HepG2 (cell line): ENCODE measurements around the gene PLEKHA6.

Source experiments
- ELF4 ChIP-seq: sonication (generic); formaldehyde crosslinking; IDR thresholded peaks from 2 replicates; pipeline ENCODE4 v1.5.0; 2020; ENCODE audit warnings: missing genetic modification reagents, mild to moderate bottlenecking, moderate library complexity, borderline replicate concordance
- MTF2 ChIP-seq: sonication (generic); formaldehyde crosslinking; IDR thresholded peaks from 2 replicates; pipeline ENCODE4 v1.5.0; 2020; ENCODE audit warnings: missing genetic modification reagents, borderline replicate concordance
- NR2C2 ChIP-seq: sonication (generic); formaldehyde crosslinking; IDR thresholded peaks from 2 replicates; pipeline ENCODE4 v1.4.0; 2020; ENCODE audit warnings: missing genetic modification reagents, mild to moderate bottlenecking, moderate library complexity, borderline replicate concordance
- SRSF4 ChIP-seq: fragments of 200-400 bp; formaldehyde crosslinking; IDR thresholded peaks from one replicate; pipeline ENCODE4 v1.6.1; 2018; ENCODE audit warnings: mild to moderate bottlenecking, low read depth, low read length, moderate library complexity; ENCODE audit not compliant: poor library complexity, severe bottlenecking
- TBP ChIP-seq: sonication (generic); formaldehyde crosslinking; IDR thresholded peaks from 2 replicates; pipeline ENCODE4 v1.5.0; 2020; ENCODE audit warnings: missing genetic modification reagents
- TEAD2 ChIP-seq: sonication (generic); formaldehyde crosslinking; IDR thresholded peaks from 2 replicates; pipeline ENCODE4 v1.9.0; 2021; ENCODE audit warnings: missing genetic modification reagents
- TF ChIP-seq, protein P1 (sequence below): sonication (generic); formaldehyde crosslinking; IDR thresholded peaks from 2 replicates; pipeline ENCODE4 v1.4.0; 2020; ENCODE audit warnings: low read depth, missing genetic modification reagents

DNA sequence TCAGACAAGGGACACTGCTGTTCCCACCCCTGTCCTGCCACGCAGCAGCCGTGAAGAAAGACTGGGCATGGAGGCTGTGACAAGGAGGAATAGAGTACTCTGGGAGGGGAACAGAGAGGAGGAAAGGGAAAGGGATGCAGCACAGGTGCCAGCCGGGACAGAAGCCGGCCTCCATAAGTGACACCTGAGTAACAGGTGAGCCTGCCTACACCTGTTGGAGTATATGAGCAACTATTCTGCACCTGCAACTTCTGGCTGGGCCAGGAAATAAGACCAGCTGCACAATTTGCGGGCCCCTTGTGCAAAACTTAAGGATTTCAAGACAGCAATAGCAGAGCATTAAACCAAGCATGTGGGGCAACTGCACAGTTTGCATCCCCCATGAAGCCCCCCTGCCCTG lies 73.4 kb downstream of the PLEKHA6 start:
- TF ChIP-seq SRSF4 (no peak), NR2C2 (no peak), MTF2 (CRISPR knock-in tag) (no peak), ELF4 (CRISPR knock-in tag) (no peak), TBP (CRISPR knock-in tag) (no peak), TEAD2 (CRISPR knock-in tag) (no peak)
- TF ChIP-seq, protein P1, sequence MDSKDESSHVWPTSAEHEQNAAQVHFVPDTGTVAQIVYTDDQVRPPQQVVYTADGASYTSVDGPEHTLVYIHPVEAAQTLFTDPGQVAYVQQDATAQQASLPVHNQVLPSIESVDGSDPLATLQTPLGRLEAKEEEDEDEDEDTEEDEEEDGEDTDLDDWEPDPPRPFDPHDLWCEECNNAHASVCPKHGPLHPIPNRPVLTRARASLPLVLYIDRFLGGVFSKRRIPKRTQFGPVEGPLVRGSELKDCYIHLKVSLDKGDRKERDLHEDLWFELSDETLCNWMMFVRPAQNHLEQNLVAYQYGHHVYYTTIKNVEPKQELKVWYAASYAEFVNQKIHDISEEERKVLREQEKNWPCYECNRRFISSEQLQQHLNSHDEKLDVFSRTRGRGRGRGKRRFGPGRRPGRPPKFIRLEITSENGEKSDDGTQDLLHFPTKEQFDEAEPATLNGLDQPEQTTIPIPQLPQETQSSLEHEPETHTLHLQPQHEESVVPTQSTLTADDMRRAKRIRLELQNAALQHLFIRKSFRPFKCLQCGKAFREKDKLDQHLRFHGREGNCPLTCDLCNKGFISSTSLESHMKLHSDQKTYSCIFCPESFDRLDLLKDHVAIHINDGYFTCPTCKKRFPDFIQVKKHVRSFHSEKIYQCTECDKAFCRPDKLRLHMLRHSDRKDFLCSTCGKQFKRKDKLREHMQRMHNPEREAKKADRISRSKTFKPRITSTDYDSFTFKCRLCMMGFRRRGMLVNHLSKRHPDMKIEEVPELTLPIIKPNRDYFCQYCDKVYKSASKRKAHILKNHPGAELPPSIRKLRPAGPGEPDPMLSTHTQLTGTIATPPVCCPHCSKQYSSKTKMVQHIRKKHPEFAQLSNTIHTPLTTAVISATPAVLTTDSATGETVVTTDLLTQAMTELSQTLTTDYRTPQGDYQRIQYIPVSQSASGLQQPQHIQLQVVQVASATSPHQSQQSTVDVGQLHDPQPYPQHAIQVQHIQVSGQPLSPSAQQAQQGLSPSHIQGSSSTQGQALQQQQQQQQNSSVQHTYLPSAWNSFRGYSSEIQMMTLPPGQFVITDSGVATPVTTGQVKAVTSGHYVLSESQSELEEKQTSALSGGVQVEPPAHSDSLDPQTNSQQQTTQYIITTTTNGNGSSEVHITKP (CRISPR knock-in tag), result no peak
